Stimulated activated CD8-positive, alpha-beta memory T cell treated with anti-CD3 and anti-CD28 coated beads, Interleukin-15, amount 100 ng/mL, for 4 hours (primary cell): ENCODE data around the gene APBA3.

ENCODE experiments used
- DNase-seq, 2 donors: peaks; one replicate each; pipeline ENCODE4 v3.0.0-alpha.2; 2020; ENCODE audit warnings: low read depth in 2 of 2

Gene APBA3, protein sequence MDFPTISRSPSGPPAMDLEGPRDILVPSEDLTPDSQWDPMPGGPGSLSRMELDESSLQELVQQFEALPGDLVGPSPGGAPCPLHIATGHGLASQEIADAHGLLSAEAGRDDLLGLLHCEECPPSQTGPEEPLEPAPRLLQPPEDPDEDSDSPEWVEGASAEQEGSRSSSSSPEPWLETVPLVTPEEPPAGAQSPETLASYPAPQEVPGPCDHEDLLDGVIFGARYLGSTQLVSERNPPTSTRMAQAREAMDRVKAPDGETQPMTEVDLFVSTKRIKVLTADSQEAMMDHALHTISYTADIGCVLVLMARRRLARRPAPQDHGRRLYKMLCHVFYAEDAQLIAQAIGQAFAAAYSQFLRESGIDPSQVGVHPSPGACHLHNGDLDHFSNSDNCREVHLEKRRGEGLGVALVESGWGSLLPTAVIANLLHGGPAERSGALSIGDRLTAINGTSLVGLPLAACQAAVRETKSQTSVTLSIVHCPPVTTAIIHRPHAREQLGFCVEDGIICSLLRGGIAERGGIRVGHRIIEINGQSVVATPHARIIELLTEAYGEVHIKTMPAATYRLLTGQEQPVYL

DNA sequence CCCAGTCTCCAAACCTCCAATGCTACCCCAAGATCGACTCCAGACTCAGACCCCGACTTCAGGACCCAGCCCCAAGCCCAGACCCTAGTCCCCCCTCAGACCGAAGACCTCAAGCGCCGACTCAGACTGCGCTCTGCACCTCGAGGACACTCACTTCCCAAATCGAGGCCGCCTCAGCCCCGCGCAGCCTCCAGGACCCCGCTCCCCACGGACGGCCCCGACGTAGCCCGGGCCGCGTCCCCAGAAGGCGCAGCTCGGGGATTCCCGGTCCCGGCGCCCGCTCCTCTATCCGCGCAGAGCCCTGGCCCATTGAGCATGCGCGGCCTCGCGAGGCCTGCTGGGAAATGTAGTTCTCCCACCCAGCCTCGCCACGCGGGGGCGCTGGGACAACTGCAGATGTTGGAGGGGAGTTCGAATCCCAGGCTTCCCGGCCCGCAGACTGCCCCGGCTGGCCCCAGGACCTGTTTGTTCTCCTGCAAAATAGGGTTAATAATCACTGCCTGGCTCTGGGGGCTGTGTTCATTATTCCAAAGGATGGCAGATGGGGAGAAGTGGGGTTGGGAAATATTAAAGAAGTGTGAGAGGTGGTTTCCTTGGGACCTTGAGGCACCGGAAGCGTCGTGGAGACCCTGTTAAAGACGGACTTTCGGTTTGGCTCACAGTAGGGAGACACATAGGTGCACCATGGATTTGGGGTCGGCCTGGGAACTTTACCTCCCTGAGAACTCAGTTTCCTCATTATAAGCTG is at the start of gene APBA3:
Gene APBA3, minus strand, starts transcription at position 311 of the 748 bp plus-strand sequence. CDS start 1,428 bp downstream, outside the sequence.
- peak; percentile 88 for DNase-seq

DNA sequence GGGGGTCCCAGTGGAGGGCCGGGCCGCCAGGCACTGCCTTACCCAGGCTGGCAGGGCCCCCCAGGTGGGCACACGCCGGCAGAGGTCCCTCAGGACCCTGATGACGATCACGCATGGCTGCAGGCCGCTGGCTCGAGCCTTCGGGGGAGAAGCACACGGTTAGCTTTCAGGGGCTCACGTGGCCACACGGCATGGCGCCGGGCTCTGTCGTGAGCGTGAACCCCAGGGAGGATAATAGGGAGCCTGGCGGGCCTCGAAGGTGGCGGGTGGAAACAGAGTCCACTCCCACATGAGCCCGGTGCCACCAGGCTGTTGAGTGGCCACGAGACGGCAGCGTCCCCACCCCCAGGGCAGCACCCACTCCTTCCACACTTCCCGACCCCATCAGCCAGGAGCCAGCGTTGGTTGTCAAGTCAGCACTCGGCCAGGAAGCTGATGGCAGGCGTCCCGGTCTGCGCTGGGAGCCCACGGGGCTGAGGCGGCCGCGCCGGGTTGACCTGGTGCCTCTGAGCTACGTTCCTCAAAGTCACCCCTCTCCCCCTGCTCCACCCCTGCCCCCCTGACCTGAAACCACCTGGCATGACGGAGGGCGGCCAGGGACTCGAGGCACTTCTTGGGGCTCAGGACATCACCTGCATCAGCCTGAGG is 49.3 kb upstream of the APBA3 start:
- no peak for DNase-seq

DNA sequence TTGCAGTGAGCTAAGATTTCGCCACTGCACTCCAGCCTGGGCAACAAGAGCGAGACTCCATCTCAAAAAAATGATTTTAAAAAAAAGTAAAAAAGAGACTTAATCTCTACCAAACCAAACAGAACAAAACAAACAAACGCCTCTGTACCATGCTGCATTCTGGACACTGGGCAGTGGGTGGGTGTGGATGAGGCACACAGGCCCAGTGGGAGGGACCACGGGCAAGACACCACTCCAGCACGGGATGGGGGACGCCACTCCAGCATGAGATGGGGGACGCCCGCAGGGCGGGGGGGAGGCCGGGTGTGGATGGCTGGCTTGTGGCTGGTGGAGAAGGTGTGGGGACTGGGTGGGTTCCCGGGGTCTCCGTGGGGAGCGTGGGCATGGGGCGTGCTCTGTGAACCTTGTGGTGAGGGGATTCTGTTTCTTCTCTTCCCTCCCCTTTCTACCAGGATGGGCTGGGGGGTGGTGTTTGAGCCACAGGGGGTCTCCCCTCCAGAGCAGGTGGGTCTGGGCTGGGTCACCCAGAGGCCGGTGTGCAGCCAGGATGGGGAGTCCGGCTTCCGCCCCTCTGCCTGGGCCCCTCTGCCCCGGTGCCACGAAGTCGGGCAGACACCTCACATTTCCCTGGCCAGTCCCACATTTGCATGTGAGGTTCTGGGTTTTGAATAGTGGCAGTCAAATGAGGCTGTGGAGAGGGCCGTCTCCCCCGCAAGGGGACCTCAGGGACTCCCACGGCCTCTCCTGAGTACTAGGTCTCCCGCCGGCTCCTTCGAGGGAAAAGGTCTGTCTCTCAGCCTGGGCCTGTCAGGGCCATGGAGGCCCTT is 48.6 kb upstream of the APBA3 start:
- no peak for DNase-seq

DNA sequence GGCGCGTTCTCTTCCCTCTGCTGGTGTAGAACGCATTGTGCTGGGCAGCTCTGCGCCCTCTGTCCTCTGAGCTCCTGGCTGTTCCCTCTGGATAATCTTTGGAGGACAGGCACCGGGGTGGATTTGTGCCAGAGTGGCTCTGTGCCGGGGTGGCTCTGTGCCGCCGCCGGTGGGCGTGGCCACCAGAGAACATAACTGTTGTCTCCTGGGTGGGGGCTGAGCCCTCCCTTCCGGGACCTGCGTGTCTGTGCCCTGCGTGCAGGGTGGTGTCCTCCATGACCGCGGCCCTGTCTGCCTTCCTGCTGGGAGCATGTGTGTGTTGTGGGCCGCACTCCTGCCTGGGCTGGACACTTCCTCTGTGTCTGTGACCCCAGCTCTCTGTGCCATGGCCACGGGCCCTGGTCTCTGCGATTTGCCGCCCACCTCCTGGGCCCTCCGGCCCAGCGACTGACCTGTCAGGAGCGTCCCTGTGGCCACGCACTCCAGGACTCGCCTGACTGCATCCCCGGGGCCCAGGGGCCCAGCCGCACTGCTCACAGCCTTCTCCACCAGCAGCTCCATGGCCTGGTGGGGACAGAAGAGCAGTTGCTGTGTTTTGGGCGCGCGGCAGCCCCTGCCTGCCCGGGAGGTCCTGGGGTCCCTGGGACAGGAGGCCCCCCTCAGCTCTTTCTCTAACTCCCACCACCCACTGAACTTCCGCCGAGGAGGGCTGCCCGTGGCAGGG is 47.1 kb upstream of the APBA3 start:
- DNase-seq: no peak

DNA sequence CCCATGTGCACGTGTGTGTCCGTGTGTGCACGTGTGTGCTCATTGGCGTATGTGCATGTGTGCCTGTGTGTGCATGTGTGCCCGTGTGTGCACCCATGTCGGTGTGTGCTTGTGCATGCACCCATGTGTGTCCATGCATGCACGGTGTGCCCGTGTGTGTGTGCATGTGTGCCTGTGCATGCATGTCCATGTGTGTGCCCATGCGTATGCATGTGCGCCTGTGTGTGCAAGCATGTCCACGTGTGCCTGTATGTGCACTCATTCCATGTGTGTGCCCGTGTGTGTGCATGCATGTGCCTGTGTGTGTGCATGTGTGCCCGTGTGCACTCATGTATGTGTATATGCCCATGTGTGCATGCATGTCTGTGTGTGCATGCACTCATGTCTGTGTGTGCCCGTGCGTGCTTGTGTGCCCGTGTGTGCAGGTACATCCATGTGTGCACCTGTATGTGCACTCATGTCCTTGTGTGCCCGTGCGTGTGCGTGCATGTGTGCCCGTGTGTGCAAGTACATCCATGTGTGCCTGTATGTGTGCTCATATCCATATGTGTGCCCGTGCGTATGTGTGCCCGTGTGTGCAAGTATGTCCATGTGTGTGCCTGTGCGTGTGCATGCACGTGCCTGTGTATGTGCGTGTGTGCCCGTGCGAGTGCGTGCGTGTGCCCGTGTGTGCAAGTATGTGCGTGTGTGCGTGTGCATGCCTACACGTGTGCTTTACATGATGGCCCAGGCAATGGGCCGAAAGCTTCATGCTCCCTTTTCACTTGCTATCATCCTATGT is 46.3 kb upstream of the APBA3 start:
- no peak for DNase-seq

DNA sequence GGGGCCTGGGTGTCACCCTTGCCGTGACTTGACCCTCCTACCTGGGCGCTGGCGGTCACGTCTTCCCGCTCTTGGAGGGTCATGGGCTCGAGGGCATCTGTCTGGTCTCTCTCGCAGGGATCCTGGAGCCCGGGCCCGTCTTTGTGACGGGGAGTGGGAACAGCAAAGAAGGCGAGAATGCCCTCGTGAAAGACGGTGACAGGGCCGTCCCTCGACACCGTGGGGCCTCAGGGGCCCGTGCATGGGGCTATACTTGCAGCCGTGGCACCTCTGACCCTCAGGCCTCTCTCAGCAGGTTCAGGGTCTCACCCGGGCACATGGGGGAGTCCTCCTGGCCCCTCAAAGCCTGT is 45.6 kb upstream of the APBA3 start:
- DNase-seq: no peak

DNA sequence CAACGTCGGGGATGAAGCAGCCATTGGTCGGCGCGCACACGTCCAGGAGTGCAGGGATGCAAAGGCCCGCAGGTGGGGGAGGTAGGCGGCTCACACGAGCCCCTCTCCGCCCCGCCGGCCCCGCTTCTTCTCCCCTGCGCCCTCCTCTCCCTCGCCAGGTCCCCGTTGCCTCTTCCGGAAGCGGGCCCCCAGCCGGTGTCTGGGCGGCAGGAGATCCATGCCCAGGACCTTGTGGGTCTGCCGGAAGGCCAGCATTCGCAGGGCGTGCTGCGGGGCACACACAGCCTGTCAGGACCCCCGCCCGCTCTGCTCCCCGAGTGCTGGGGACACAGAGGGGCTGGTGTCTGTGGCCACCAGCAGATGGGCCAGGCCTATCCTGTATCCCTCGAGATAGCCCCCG is 44.4 kb upstream of the APBA3 start:
- DNase-seq: no peak

DNA sequence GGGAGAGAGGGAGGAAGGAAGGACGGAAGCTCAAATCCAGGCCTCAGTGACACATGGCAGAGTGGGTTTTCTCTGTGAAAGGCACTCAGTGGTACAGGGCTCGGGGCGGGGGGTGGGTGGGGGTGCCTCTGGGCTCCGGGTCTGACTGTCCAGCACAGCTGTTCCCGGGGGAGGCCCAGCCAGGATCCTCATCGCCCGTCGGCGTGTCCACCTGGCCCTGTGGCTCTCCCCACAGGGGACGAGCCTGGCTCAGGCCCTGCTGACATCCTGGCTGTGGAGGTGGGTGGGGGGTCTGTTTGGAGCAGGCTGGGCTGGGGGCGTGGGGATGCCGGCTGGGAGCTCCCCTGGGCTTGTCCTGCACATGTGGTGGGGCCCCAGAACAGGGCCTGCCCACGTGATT is 42.9 kb upstream of the APBA3 start:
- DNase-seq: no peak

DNA sequence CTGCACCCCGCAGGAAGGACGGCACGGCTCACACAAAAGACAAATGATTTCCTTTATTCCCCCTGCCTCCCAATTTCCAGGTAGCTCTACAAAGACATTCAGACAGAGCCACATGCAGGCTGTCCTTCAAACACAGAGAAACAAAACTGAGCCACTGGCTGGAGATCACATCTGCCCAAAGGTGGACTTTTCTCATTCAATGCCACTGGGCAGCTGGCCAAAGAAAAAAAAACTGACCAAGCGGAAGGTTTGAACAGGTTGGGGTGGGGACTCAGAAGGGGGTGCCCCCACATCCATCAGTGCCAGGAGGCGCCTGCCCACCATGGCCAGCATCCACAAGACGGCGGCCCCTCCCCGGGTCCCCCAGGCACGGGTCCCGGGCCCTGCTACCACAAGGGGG is 42.5 kb upstream of the APBA3 start:
- no peak for DNase-seq

DNA sequence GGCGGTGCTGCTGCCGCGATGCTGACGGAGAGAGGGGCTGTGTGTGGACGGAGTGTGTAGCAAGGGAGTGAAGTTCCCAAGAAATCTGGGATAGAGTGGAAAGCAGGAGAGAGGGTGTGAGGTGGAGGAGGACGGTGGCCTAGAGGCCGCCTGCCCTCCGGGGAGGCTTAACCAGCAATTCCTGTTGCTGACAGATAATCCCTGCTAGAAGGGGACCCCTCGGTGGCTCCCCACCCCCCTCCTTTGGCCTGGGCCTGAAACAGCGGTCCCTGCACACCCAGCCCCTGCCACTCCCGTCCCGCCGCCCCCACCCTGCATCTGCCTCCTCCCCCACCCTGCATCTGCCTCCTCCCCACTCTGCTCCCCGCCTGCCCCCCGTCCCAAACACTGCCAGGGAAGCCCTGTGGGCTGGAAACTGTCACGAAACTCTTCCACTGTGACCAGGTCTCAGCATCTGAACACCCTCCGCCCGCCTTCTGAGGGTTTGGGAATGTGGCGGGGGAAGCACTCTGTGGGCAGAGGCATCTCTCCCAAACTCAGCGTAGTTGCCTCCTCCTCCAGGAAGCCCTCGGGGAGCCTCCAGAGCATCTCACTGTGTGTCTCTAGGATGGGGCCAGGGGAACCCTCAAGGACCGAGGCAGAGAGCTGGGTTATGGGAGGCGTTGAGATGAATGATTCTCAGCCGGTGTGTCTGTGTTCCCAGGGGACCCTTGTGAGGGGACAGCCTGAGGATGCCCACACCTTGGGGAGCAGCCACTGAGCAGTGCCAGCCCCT is 41.8 kb upstream of the APBA3 start:
- no peak for DNase-seq

DNA sequence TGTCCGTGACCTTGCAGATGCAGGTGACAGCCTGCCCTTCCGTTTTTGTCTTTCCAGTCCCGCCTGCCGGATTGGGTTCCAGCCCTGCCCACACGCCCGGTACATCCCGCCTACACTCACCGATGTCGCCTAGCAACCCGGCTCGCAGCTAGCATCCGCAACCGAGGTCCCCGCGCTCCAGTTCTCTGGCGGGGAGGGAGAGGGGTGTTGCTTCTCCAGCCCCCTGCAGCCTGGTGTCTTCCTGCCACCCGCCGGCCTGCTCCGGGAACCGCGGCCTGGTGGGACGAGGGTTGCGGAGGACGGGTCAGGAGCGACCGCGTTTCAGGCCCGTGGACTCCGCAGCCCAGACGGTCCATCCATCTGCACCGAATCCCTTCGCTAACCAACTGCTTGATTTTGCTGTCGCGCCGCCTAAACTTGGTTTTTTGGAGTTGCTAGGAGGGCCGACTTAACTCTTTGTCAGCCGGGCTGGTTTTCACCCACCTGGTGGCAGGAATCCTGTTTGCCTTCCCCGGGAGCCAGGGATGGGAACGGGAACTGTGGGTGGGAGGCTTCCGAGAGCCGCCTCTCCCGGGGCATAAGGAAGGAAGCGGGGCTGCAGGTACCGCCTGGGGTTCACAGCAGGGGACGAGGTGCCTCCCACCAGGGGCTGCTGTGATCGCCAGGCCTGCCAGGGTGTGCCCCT is 40.1 kb upstream of the APBA3 start:
- DNase-seq: peak; percentile 49 to 51

DNA sequence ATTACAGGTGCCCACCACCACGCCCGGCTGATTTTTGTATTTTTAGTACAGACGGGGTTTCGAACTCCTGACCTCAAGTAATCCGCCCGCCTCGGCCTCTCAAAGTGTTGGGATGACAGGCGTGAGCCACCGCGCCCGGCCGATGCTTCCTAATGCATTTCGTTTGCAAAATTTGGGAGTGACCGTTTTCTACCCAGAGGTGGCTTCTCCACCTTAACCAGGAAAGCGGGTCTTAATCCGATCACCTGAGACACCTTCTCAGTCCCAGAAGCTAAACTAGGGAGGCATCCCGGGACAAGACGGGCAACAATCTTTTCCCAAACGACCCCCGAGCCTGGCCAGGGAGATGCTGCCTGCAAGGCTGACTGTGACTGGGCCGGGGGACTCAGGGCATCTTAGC is 39.5 kb upstream of the APBA3 start:
- no peak for DNase-seq

DNA sequence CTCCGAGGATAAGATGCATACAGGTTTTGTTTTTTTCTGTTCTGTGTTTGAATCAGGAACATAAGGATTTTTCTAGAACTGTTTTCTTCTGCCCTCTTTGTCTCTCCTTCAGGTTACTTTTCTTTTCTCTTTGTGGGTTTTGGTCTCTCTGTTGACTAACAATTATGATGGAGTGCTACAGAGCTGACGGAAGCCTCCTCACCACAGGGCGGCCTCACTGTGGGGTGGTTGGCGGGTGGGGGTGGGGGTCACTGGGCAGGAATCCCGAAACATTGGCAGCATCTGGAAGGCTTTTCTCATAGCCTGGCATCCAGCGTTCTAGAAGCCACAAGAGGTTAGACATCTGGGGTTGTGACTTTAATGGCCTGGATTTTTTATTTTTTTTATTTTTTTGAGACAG is 36.6 kb upstream of the APBA3 start:
- no peak for DNase-seq

DNA sequence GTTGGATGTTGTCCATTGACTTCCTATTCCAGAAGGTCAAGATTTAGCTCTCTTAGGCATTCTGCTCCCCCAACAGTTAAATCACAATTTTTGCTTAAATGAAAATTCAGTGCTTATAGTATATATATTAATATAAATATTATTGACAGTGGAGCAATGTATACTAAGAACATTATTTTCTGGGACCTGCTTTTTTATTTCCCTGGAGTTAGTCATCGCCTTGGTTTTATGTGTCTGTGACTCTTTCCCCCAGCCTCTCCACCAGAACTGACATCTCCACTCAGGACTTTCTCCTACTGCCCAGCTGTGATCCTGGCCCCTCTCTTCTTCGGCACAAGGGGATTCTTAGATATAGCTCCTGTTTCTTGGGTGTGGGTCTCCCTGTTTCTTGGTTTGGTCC is 34.9 kb upstream of the APBA3 start:
- DNase-seq: no peak

DNA sequence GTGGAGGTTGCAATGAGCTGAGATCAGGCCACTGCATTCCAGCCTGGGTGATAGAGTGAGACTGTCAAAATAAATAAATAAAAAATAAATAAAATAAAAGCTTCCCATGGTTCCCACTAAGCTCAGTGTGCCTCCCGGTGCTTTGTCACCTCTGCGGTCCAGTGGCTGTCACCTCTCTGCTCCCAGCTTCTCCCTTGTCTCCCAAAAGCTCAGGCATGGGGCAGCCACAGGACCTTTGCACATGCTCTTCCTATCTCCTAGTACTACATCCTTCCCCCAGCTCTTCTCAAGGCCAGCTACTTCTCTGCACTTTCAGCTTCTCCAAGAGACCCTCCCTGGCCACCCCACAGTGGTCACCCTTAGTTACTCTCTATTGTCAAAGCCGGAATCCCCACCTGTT is 32.3 kb upstream of the APBA3 start:
- DNase-seq: no peak

DNA sequence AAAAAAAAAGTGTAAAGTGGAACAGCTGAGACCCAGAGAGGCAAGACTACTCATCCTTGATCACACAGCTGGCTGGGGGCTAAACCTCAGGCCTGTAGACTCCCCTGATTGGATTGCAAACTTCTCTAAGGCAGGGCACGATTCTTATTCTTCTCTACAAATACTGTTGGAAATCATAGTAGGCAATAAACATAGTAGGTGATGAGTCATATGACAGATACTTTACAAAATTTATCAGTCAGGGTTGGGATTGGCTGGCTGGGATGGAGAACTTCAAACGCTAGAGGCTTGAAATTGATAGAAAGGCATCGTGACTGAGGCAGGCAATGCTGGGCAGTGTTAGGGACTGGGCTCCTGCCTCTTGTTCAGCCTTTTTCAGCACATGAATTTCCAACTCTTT is 30.6 kb upstream of the APBA3 start:
- DNase-seq: no peak

DNA sequence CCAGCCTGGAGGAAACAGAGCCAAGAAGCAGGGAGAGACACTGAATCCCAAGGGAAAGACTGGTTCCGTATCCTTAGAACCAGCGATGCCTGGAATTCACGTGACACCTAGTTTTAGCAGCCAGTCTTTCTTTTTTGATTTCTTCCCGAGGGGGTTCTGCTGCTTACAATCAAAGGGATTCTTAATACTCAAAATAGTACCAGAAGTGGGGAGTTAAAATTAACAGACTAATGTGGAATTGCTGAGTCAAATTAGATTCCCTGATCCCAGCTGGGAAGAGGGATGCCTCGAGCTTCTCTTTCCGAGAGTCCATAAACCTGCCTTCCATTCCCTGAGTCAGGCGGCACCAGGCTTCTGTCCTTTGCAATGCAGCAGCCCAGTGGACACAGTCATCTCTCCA is 29.4 kb upstream of the APBA3 start:
- DNase-seq: no peak

DNA sequence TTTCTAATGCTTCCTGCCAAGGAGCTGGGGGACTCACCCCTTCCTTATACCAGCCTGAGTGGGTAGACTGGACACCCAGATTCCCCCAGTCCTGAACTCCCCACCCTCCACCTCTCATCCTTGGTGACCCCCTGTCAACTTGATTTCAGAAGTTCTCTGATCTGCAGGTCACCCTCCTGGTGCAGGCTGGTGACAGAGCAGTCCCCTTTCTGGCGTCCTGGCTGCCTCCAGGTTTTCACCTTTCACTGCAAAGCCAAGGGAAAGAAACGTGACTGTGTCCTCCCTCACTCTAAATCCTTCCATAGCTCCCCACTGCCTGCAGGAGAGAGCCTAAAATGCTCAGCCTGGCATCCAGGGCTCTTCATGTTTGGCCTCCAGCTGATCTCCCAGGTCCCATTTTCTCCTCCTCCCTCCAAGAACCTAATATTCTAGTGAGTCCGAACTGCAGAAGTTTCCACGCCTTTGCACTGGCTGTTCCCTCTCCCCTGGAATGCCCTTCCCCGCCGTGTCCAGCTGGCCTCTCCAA is 28.8 kb upstream of the APBA3 start:
- DNase-seq: no peak
